Diencephalon (tissue), 1 donor: Measurements from ENCODE around the gene IL1RAP. TPM values are rescaled to one million over a fixed set of nuclear protein-coding genes. Genes with fewer than 3 reads are reported as not detected.

ENCODE experiments used
- total RNA-seq: library from RNA; depleted of rRNA; stranded (reverse); fragments of >200 nt; gene quantifications from one replicate; pipeline ENCODE4 v1.2.3, GENCODE V29; 2014

The IL1RAP gene
- total RNA-seq = 11.5 TPM

GRCh38 chr3:190513409-190514370, at the start of gene IL1RAP:
TSS of gene IL1RAP (plus strand) at chr3:190514085. CDS start at chr3:190564290, 50,205 bp downstream.

Other genes with a start within 250 kb of the IL1RAP start
- 3.0 TPM for gene CLDN1, start 191.6 kb upstream of the IL1RAP start, total RNA-seq
- gene CLDN16, start 125.9 kb upstream of the IL1RAP start, total RNA-seq = 0.46 TPM
- not detected for gene TMEM207, start 64.2 kb upstream of the IL1RAP start, total RNA-seq